Inflammatory macrophage (primary cell): ENCODE measurements around the gene FKBP3.
"Not testable (repeated sequence)": the region's sequence is repeated elsewhere in the genome, so short reads cannot be mapped to it uniquely, and the experiment has no call there.

Experiments used
- DNase-seq, 2 donors: peaks; one replicate each; pipeline ENCODE4 v3.0.0-alpha.2; 2020 to 2022

Gene FKBP3

DNA sequence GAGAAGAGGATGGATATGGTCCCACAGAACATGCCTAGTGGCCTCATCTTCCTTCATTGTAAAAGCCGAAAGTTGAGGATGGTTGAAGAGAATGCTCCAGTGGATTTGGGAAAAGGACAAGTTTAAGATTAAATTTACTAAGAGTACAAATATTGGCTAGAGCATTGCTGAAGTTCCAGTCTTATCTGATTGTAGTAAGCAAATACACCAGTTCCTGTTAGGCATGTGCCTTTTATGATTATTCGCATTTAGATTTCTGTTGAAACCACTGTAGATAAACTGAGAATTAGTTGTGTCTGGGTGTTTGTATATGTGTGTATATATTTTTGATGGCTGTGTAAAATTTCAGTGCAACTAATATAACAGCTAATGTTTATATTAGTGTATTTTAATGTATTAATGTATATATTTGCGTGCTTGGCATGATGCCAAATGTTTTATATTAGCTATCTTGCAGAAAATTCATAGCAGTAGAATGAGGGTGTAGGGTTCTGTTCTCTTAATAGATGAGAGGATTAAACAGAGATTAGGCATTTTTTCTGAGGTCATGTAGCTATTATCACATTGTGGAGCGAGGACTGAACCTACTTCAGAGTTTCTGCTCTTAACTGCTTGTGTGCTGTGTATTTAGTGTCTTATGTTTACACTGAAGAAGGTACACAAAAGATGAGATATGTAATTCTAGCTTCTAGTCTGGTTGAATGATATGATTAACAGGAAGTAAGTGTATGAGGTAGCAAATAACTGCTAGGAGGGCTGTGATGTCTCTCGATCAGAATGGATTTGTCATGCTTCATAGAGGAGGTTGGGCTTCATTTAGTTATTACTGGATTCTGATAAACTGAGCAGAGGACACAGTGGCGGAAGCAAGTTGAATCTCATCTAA, 21.1 kb downstream of the FKBP3 start:
- DNase-seq = no peak

GRCh38 chr14:45104561-45104960, 29.7 kb downstream of the FKBP3 start:
- DNase-seq = no peak

DNA sequence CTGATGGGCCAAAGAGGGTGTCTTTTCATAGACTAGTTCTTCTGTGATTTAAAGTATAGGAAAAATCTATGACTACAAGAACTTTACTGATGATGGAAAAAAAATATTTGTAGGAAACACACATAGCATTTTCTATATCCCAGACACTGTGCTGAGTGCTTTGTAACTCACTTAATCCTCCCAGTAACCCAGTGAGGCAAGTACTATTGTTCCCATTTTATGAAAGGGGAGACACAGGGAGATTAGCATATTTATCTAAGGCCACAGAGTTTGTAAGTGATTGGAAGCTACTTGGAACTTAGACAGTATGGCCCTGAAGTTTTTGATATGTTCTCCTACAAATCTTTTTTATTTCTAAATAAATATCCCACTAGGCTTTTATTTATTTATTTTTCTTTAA, 30.5 kb downstream of the FKBP3 start:
- DNase-seq = no peak

DNA sequence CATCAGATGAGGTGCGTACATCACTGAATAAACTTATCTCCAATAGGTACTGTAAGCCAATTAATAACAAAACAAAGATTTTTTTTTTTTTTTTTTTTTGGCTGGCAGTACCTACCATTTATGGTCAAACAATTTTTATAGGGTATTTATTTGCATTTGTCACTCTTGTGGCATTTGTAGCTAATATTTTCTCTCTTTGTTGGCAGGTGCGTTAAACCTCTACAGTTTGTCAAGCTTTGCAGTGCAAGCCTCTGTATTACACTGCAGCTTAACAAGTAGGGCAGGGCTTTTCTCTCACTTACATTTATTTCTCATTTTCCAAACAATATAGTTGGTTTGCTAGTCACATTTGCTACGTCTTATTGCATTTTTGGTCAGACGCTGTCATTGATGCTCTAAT, 38.1 kb downstream of the FKBP3 start:
- DNase-seq = no peak

GRCh38 chr14:45095143-45095542, 39.1 kb downstream of the FKBP3 start:
- no peak for DNase-seq

- no peak for DNase-seq
Measured at GRCh38 chr14:45094275-45094674, 40.0 kb downstream of the FKBP3 start.

- no peak for DNase-seq
Measured at GRCh38 chr14:45091710-45092109, 42.6 kb downstream of the FKBP3 start.

DNA sequence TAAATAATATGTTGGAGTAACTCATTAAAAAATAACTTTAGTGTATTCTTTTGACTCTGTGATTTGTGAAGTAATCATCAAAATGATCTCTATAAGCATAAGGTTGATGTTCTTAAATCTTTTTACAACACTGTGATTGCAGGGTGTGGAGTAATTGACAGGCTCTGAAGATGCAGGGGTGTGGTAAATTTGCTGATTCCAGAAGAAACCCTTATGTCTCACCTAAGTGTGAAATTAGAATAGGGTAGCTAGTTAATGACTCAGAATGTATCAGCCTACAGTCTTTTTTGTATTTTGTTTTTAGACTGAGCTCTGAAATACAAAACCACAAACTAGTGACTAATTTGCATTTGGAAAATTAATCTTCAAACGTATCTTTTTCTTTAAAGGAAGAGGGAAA, 44.5 kb downstream of the FKBP3 start:
- no peak for DNase-seq

GRCh38 chr14:45084946-45085346, 49.3 kb downstream of the FKBP3 start:
- DNase-seq = no peak

GRCh38 chr14:45083976-45084722, 50.1 kb downstream of the FKBP3 start, which contains the start of gene PRPF39:
Gene PRPF39 (plus strand): TSS chr14:45084116. CDS start chr14:45095240, 11,124 bp downstream.
- peak; percentile 93 to 96 for DNase-seq

DNA sequence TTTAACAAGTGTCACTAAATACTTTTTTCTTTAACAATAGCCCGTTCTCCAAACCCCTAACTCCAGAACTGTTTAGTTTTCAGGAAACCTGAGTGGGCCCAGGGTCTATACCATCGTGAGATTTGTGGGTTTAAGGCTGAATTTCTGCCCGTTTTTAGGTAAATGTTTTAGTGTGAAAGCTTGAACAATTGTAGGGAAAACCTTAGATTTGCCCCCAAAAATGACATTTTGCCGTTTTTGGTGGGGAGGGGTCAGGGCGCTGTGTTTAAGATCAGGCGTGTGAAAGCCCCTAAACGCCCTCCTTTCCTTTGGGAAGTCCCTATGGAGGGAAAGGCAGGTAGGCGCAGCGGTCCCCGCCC, 50.7 kb downstream of the FKBP3 start:
- no peak for DNase-seq

GRCh38 chr14:45082420-45082819, 51.9 kb downstream of the FKBP3 start:
- no peak for DNase-seq

GRCh38 chr14:45081096-45081495, 53.2 kb downstream of the FKBP3 start:
- DNase-seq = not testable (repeated sequence)

DNA sequence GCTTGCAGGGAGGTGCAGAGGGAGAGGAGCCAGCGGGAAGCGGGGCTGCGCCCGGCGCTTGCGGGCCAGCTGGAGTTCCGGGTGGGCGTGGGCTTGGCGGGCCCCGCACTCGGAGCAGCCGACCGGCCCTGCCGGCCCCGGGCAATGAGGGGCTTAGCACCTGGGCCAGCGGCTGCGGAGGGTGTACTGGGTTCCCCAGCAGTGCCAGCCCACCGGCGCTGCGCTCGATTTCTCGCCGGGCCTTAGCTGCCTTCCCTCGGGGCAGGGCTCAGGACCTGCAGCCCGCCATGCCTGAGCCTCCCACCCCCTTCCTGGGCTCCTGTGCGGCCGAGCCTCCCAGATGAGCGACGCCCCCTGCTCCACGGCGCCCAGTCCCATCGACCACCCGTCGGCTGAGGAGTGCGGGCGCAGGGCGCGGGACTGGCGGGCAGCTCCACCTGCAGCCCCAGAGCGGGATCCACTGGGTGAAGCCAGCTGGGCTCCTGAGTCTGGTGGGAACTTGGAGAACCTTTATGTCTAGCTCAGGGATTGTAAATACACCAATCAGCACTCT, 53.8 kb downstream of the FKBP3 start:
- not testable (repeated sequence) for DNase-seq

- no peak for DNase-seq
Measured at GRCh38 chr14:45078323-45078722, 56.0 kb downstream of the FKBP3 start.

DNA sequence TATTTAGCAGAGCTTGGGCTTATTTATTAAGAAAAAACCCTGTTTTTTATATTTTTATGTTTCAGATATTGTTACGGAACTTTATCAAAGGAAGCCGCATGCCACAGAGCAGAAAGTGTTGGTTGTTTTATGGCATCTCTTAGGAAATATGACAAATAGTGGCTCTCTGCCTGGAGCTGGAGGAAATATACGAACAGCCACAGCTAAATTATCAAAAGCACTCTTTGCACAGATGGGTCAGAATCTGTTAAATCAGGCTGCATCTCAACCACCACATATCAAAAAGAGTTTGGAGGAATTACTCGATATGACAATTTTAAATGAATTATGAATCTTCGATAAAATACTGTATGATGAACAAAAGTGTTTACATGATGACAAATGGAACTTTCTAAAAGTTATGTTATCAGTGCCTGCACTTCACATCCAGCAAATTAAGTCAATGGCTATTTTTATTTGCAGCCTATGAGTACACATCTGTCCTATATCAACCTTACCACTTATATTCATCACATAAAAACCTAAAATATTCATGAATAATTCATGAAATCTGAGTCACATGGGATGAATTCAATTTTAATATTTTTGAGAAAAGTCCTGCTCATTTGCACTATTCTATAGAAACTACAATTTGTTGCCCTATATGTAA, 60.9 kb downstream of the FKBP3 start:
- DNase-seq = no peak

GRCh38 chr14:45072126-45072525, 62.2 kb downstream of the FKBP3 start:
- no peak for DNase-seq

GRCh38 chr14:45070215-45070614, 64.1 kb downstream of the FKBP3 start:
- no peak for DNase-seq

GRCh38 chr14:45068396-45068795, 65.9 kb downstream of the FKBP3 start:
- DNase-seq = no peak

GRCh38 chr14:45066667-45067066, 67.6 kb downstream of the FKBP3 start:
- DNase-seq = no peak

- DNase-seq = no peak
Measured at GRCh38 chr14:45065956-45066355, 68.3 kb downstream of the FKBP3 start.
